ENCODE data around the gene SMIM8.
"Not testable (repeated sequence)": the region's sequence is repeated elsewhere in the genome, so short reads cannot be mapped to it uniquely, and the experiment has no call there.

SMIM8 gene

GRCh38 chr6:87319271-87319987 is 3.0 kb upstream of the SMIM8 start:
- no peak for TF ChIP-seq CTCF (IDR thresholded peaks at IDR 0.05; ENCODE audit: low read depth, low read length)
- no peaks in the 10 kb centered on the region for H3K4me1 ChIP-seq
- no peak for DNase-seq
- H3K36me3 ChIP-seq, result no peaks in the 10 kb centered on the region
- no peaks in the 10 kb centered on the region for H3K9me3 ChIP-seq
- H3K4me3 ChIP-seq (ENCODE audit: low read depth, low read length), result no peak overlapping the region
- H3K27me3 ChIP-seq, result no peaks in the 10 kb centered on the region

GRCh38 chr6:87323880-87324279 is 1.5 kb downstream of the SMIM8 start:
- not testable (repeated sequence) for H3K4me3 ChIP-seq (ENCODE audit: low read depth, low read length); DNase-seq; H3K4me1 ChIP-seq; H3K36me3 ChIP-seq; H3K9me3 ChIP-seq; H3K27me3 ChIP-seq

GRCh38 chr6:87330961-87331360 is 8.6 kb downstream of the SMIM8 start:
- no peaks in the 10 kb centered on the region for H3K4me1 ChIP-seq
- no peaks in the 10 kb centered on the region for H3K9me3 ChIP-seq
- no peak for TF ChIP-seq CTCF (IDR thresholded peaks at IDR 0.05; ENCODE audit: low read depth, low read length)
- H3K4me3 ChIP-seq (ENCODE audit: low read depth, low read length), result no peak overlapping the region
- no peak for DNase-seq
- no peaks in the 10 kb centered on the region for H3K27me3 ChIP-seq
- H3K36me3 ChIP-seq, result no peaks in the 10 kb centered on the region

GRCh38 chr6:87333033-87333432 is 10.6 kb downstream of the SMIM8 start:
- H3K36me3 ChIP-seq, result no peaks in the 10 kb centered on the region
- DNase-seq, result no peak
- H3K27me3 ChIP-seq, result no peaks in the 10 kb centered on the region
- no peak overlapping the region for H3K4me3 ChIP-seq (ENCODE audit: low read depth, low read length)
- no peak for TF ChIP-seq CTCF (IDR thresholded peaks at IDR 0.05; ENCODE audit: low read depth, low read length)
- no peaks in the 10 kb centered on the region for H3K4me1 ChIP-seq
- no peaks in the 10 kb centered on the region for H3K9me3 ChIP-seq

GRCh38 chr6:87333591-87334181 is 11.3 kb downstream of the SMIM8 start:
- no peak for TF ChIP-seq CTCF (IDR thresholded peaks at IDR 0.05; ENCODE audit: low read depth, low read length)
- Histone ChIP-seq H3K4me3 (ENCODE audit: low read depth, low read length) (no peak overlapping the region), H3K27me3 (no peaks in the 10 kb centered on the region), H3K4me1 (no peaks in the 10 kb centered on the region), H3K9me3 (no peaks in the 10 kb centered on the region), H3K36me3 (no peaks in the 10 kb centered on the region)
- no peak for DNase-seq

- TF ChIP-seq CTCF (IDR thresholded peaks at IDR 0.05; ENCODE audit: low read depth, low read length), result no peak
- H3K27me3 ChIP-seq, result no peaks in the 10 kb centered on the region
- H3K36me3 ChIP-seq, result no peaks in the 10 kb centered on the region
- H3K9me3 ChIP-seq, result no peaks in the 10 kb centered on the region
- no peaks in the 10 kb centered on the region; the same call in 1 of the 2 replicates for H3K4me1 ChIP-seq
- H3K4me3 ChIP-seq (ENCODE audit: low read depth, low read length), result no peak overlapping the region
- no peak for DNase-seq
Measured at GRCh38 chr6:87334683-87335082, 12.3 kb downstream of the SMIM8 start.

Data from BE2C (cell line).